ENCODE data around the gene PAIP2B.

PAIP2B gene

GRCh38 chr2:71212336-71212735, 14.6 kb downstream of the PAIP2B start:
- Histone ChIP-seq H3K23ac (ENCODE audit: low read length in 2 of 2) (no peak overlapping the region), H3K4me3 (ENCODE audit: insufficient read depth in 1 of 2, low read depth in 1 of 2, low read length in 2 of 2) (no peak overlapping the region), H3K18ac (ENCODE audit: low read depth in 1 of 2, low read length in 2 of 2) (no peak overlapping the region), H2BK15ac (ENCODE audit: low read depth, poor library complexity, severe bottlenecking) (no peak overlapping the region), H3K9me3 (ENCODE audit: control insufficient read depth, low read length) (no peaks in the 10 kb centered on the region), H3K79me1 (replicated peaks; ENCODE audit: low read length, poor library complexity, severe bottlenecking) (no peaks in the 10 kb centered on the region), H3K9ac (ENCODE audit: low read length) (no peak overlapping the region), H3K14ac (ENCODE audit: low read length in 2 of 2) (no peak overlapping the region), H4K8ac (ENCODE audit: low read length) (no peak overlapping the region), H2BK120ac (ENCODE audit: low read depth, low read length) (no peak overlapping the region), H2BK12ac (ENCODE audit: low read length in 2 of 2) (no peak overlapping the region), H3K4me2 (ENCODE audit: low read length, poor library complexity, severe bottlenecking) (no peak overlapping the region), H2AFZ (ENCODE audit: low read depth, low read length) (no peak overlapping the region), H3K27me3 (ENCODE audit: control insufficient read depth in 1 of 2, insufficient read depth in 1 of 2, low read length in 2 of 2) (peaks cover 1 to 13% of the 10 kb centered on the region in 2 experiments), H2AK5ac (ENCODE audit: low read length, severe bottlenecking) (no peak overlapping the region), H2BK5ac (ENCODE audit: low read depth, low read length, poor library complexity, severe bottlenecking) (no peak overlapping the region), H3K4ac (ENCODE audit: low read depth in 1 of 2, low read length in 2 of 2) (no peak overlapping the region), H3K4me1 (ENCODE audit: control insufficient read depth, insufficient read depth, low read depth, low read length) (no peaks in the 10 kb centered on the region), H4K91ac (ENCODE audit: low read length) (no peak overlapping the region), H3K36me3 (ENCODE audit: control insufficient read depth in 1 of 2, insufficient read depth in 2 of 2, low read depth in 1 of 2, low read length in 2 of 2) (no peaks in the 10 kb centered on the region), H3K27ac (ENCODE audit: low read length, poor library complexity, severe bottlenecking) (no peak overlapping the region)
- WGBS = no CpG with 5 or more reads among the region's 2 CpGs
- DNase-seq = no peak

GRCh38 chr2:71210292-71210691, 16.6 kb downstream of the PAIP2B start:
- H3K4ac ChIP-seq (ENCODE audit: low read depth in 1 of 2, low read length in 2 of 2) = no peak overlapping the region
- H2BK12ac ChIP-seq (ENCODE audit: low read length in 2 of 2) = no peak overlapping the region
- no peak overlapping the region for H3K18ac ChIP-seq (ENCODE audit: low read depth in 1 of 2, low read length in 2 of 2)
- H2AFZ ChIP-seq (ENCODE audit: low read depth, low read length) = no peak overlapping the region
- no peak overlapping the region for H3K23ac ChIP-seq (ENCODE audit: low read length in 2 of 2)
- H4K8ac ChIP-seq (ENCODE audit: low read length) = no peak overlapping the region
- H3K9ac ChIP-seq (ENCODE audit: low read length) = no peak overlapping the region
- WGBS = no CpG with 5 or more reads among the region's 3 CpGs
- H3K27ac ChIP-seq (ENCODE audit: low read length, poor library complexity, severe bottlenecking) = no peak overlapping the region
- H4K91ac ChIP-seq (ENCODE audit: low read length) = no peak overlapping the region
- H2BK5ac ChIP-seq (ENCODE audit: low read depth, low read length, poor library complexity, severe bottlenecking) = no peak overlapping the region
- no peak overlapping the region for H3K4me2 ChIP-seq (ENCODE audit: low read length, poor library complexity, severe bottlenecking)
- H3K9me3 ChIP-seq (ENCODE audit: control insufficient read depth, low read length) = no peaks in the 10 kb centered on the region
- no peak overlapping the region for H2BK120ac ChIP-seq (ENCODE audit: low read depth, low read length)
- peaks cover 10 to 20% of the 10 kb centered on the region in 2 experiments for H3K27me3 ChIP-seq (ENCODE audit: control insufficient read depth in 1 of 2, insufficient read depth in 1 of 2, low read length in 2 of 2)
- H2AK5ac ChIP-seq (ENCODE audit: low read length, severe bottlenecking) = no peak overlapping the region
- H2BK15ac ChIP-seq (ENCODE audit: low read depth, poor library complexity, severe bottlenecking) = no peak overlapping the region
- no peak for DNase-seq
- H3K36me3 ChIP-seq (ENCODE audit: control insufficient read depth in 1 of 2, insufficient read depth in 2 of 2, low read depth in 1 of 2, low read length in 2 of 2) = no peaks in the 10 kb centered on the region
- H3K4me1 ChIP-seq (ENCODE audit: control insufficient read depth, insufficient read depth, low read depth, low read length) = no peaks in the 10 kb centered on the region
- H3K14ac ChIP-seq (ENCODE audit: low read length in 2 of 2) = no peak overlapping the region
- H3K79me1 ChIP-seq (replicated peaks; ENCODE audit: low read length, poor library complexity, severe bottlenecking) = no peaks in the 10 kb centered on the region
- no peak overlapping the region for H3K4me3 ChIP-seq (ENCODE audit: insufficient read depth in 1 of 2, low read depth in 1 of 2, low read length in 2 of 2)

GRCh38 chr2:71208756-71209155, 18.1 kb downstream of the PAIP2B start:
- no peaks in the 10 kb centered on the region for H3K9me3 ChIP-seq (ENCODE audit: control insufficient read depth, low read length)
- H3K27ac ChIP-seq (ENCODE audit: low read length, poor library complexity, severe bottlenecking) = no peak overlapping the region
- H3K27me3 ChIP-seq (ENCODE audit: control insufficient read depth in 1 of 2, insufficient read depth in 1 of 2, low read length in 2 of 2) = peaks cover 10 to 20% of the 10 kb centered on the region in 2 experiments
- H2AFZ ChIP-seq (ENCODE audit: low read depth, low read length) = no peak overlapping the region
- no peak overlapping the region for H2BK120ac ChIP-seq (ENCODE audit: low read depth, low read length)
- no peak overlapping the region for H3K4me2 ChIP-seq (ENCODE audit: low read length, poor library complexity, severe bottlenecking)
- no peak overlapping the region for H3K14ac ChIP-seq (ENCODE audit: low read length in 2 of 2)
- H3K18ac ChIP-seq (ENCODE audit: low read depth in 1 of 2, low read length in 2 of 2) = no peak overlapping the region
- no peaks in the 10 kb centered on the region for H3K79me1 ChIP-seq (replicated peaks; ENCODE audit: low read length, poor library complexity, severe bottlenecking)
- H3K4ac ChIP-seq (ENCODE audit: low read depth in 1 of 2, low read length in 2 of 2) = no peak overlapping the region
- H2BK5ac ChIP-seq (ENCODE audit: low read depth, low read length, poor library complexity, severe bottlenecking) = no peak overlapping the region
- no peak overlapping the region for H4K91ac ChIP-seq (ENCODE audit: low read length)
- H3K36me3 ChIP-seq (ENCODE audit: control insufficient read depth in 1 of 2, insufficient read depth in 2 of 2, low read depth in 1 of 2, low read length in 2 of 2) = no peaks in the 10 kb centered on the region
- no peak overlapping the region for H2BK12ac ChIP-seq (ENCODE audit: low read length in 2 of 2)
- H4K8ac ChIP-seq (ENCODE audit: low read length) = no peak overlapping the region
- no peak overlapping the region for H3K9ac ChIP-seq (ENCODE audit: low read length)
- H2BK15ac ChIP-seq (ENCODE audit: low read depth, poor library complexity, severe bottlenecking) = no peak overlapping the region
- 31% methylated on average over 2 of the region's 2 CpGs for WGBS
- no peaks in the 10 kb centered on the region for H3K4me1 ChIP-seq (ENCODE audit: control insufficient read depth, insufficient read depth, low read depth, low read length)
- H3K23ac ChIP-seq (ENCODE audit: low read length in 2 of 2) = no peak overlapping the region
- H3K4me3 ChIP-seq (ENCODE audit: insufficient read depth in 1 of 2, low read depth in 1 of 2, low read length in 2 of 2) = no peak overlapping the region
- no peak for DNase-seq
- no peak overlapping the region for H2AK5ac ChIP-seq (ENCODE audit: low read length, severe bottlenecking)

GRCh38 chr2:71207601-71208000, 19.3 kb downstream of the PAIP2B start:
- no peak overlapping the region for H3K4me3 ChIP-seq (ENCODE audit: insufficient read depth in 1 of 2, low read depth in 1 of 2, low read length in 2 of 2)
- no peak overlapping the region for H4K91ac ChIP-seq (ENCODE audit: low read length)
- no peak overlapping the region for H3K4me2 ChIP-seq (ENCODE audit: low read length, poor library complexity, severe bottlenecking)
- H2BK5ac ChIP-seq (ENCODE audit: low read depth, low read length, poor library complexity, severe bottlenecking) = no peak overlapping the region
- DNase-seq = no peak
- H4K8ac ChIP-seq (ENCODE audit: low read length) = no peak overlapping the region
- no peak overlapping the region for H2BK120ac ChIP-seq (ENCODE audit: low read depth, low read length)
- no peak overlapping the region for H3K14ac ChIP-seq (ENCODE audit: low read length in 2 of 2)
- H2AFZ ChIP-seq (ENCODE audit: low read depth, low read length) = no peak overlapping the region
- H3K79me1 ChIP-seq (replicated peaks; ENCODE audit: low read length, poor library complexity, severe bottlenecking) = no peaks in the 10 kb centered on the region
- WGBS = 52% methylated on average over 1 of the region's 1 CpG
- no peak overlapping the region for H3K27ac ChIP-seq (ENCODE audit: low read length, poor library complexity, severe bottlenecking)
- no peak overlapping the region for H3K23ac ChIP-seq (ENCODE audit: low read length in 2 of 2)
- H3K4me1 ChIP-seq (ENCODE audit: control insufficient read depth, insufficient read depth, low read depth, low read length) = no peaks in the 10 kb centered on the region
- H3K9ac ChIP-seq (ENCODE audit: low read length) = no peak overlapping the region
- no peak overlapping the region for H3K4ac ChIP-seq (ENCODE audit: low read depth in 1 of 2, low read length in 2 of 2)
- no peak overlapping the region for H2BK12ac ChIP-seq (ENCODE audit: low read length in 2 of 2)
- no peak overlapping the region for H3K18ac ChIP-seq (ENCODE audit: low read depth in 1 of 2, low read length in 2 of 2)
- no peak overlapping the region for H2BK15ac ChIP-seq (ENCODE audit: low read depth, poor library complexity, severe bottlenecking)
- no peaks in the 10 kb centered on the region for H3K36me3 ChIP-seq (ENCODE audit: control insufficient read depth in 1 of 2, insufficient read depth in 2 of 2, low read depth in 1 of 2, low read length in 2 of 2)
- H2AK5ac ChIP-seq (ENCODE audit: low read length, severe bottlenecking) = no peak overlapping the region
- H3K27me3 ChIP-seq (ENCODE audit: control insufficient read depth in 1 of 2, insufficient read depth in 1 of 2, low read length in 2 of 2) = peaks cover 10 to 20% of the 10 kb centered on the region in 2 experiments
- H3K9me3 ChIP-seq (ENCODE audit: control insufficient read depth, low read length) = no peaks in the 10 kb centered on the region

Data from mesenchymal stem cell (in vitro differentiated cells and primary cell).